K562 (cell line): Measurements from ENCODE around the gene ZGLP1. TPM values are rescaled to one million over a fixed set of nuclear protein-coding genes. Genes with fewer than 3 reads are reported as not detected.

Source experiments
- BCL6 ChIP-seq: fragments of 250-450 bp; sonication (Bioruptor Pico); IDR thresholded peaks from 2 replicates; pipeline ENCODE4 v1.4.0; 2020
- CBFA2T2 ChIP-seq: fragments of 450-650 bp; conservative IDR thresholded peaks from 2 replicates; pipeline ENCODE4 v1.6.1; 2017; ENCODE audit warnings: mild to moderate bottlenecking
- CBX5 ChIP-seq: IDR thresholded peaks from 2 replicates; pipeline ENCODE4 v1.6.1; 2014; ENCODE audit warnings: low read depth, borderline replicate concordance
- GABPB1 ChIP-seq: sonication (generic); formaldehyde crosslinking; IDR thresholded peaks from 2 replicates; pipeline ENCODE4 v1.8.0; 2022; ENCODE audit warnings: mild to moderate bottlenecking, missing genetic modification reagents
- GTF2F1 ChIP-seq: IDR thresholded peaks from 2 replicates; pipeline ENCODE4 v1.6.1; 2011; ENCODE audit warnings: low read depth, low read length, improper control_type of control experiment
- HDAC1 ChIP-seq, 2 experiments: fragments of 450-650 bp; IDR thresholded peaks; 2 replicates each; pipeline ENCODE4 v1.6.1; 2016 to 2017; ENCODE audit warnings: inconsistent platforms in 1 of 2, mild to moderate bottlenecking in 1 of 2, moderate library complexity in 1 of 2
- HDAC3 ChIP-seq: fragments of 450-650 bp; IDR thresholded peaks from 2 replicates; pipeline ENCODE4 v1.6.1; 2018; ENCODE audit warnings: borderline replicate concordance, mild to moderate bottlenecking, moderate library complexity; ENCODE audit not compliant: partially characterized antibody
- HOXB6 ChIP-seq: fragments of 250-450 bp; sonication (Bioruptor Pico); IDR thresholded peaks from 2 replicates; pipeline ENCODE4 v1.5.1; 2022; ENCODE audit warnings: mild to moderate bottlenecking, borderline replicate concordance
- KAT7 ChIP-seq: sonication (generic); formaldehyde crosslinking; IDR thresholded peaks from 2 replicates; pipeline ENCODE4 v1.8.0; 2022; ENCODE audit warnings: missing genetic modification reagents, mild to moderate bottlenecking, borderline replicate concordance
- MTA3 ChIP-seq: fragments of 450-650 bp; formaldehyde crosslinking; IDR thresholded peaks from 2 replicates; pipeline ENCODE4 v1.6.1; 2017; ENCODE audit warnings: mild to moderate bottlenecking, borderline replicate concordance
- RBM22 ChIP-seq: fragments of 200-400 bp; formaldehyde crosslinking; IDR thresholded peaks from 2 replicates; pipeline ENCODE4 v1.6.1; 2018; ENCODE audit warnings: low read length, low read depth; ENCODE audit not compliant: poor library complexity, severe bottlenecking
- XRCC5 ChIP-seq: fragments of 200-400 bp; formaldehyde crosslinking; IDR thresholded peaks from 2 replicates; pipeline ENCODE4 v1.6.1; 2017; ENCODE audit warnings: low read depth, mild to moderate bottlenecking, low read length
- ZNF212 ChIP-seq: fragments of 450-650 bp; formaldehyde crosslinking; IDR thresholded peaks from 2 replicates; pipeline ENCODE4 v1.4.0; 2020; ENCODE audit warnings: mild to moderate bottlenecking
- ZNF766 ChIP-seq: fragments of 200-800 bp; sonication (Bioruptor generic); conservative IDR thresholded peaks from 2 replicates; pipeline ENCODE4 v1.6.1; 2016; ENCODE audit warnings: missing genetic modification characterization, missing compliant biosample characterization
- polyA plus RNA-seq, 8 experiments: library from polyadenylated mRNA; depleted of rRNA in 4 of 8; stranded (reverse) in 5 of 8; unstranded in 3 of 8; fragments of >200 nt; fragmentation: Nextera tagmentation in 2 of 8; fragmentation: Illumina TruSeq in 1 of 8; extraction: Ambion mirVana in 2 of 8; extraction: Trizol in 1 of 8; gene quantifications; 2 replicates each; pipeline versions ENCODE4 v1.2.1 to v1.2.3, GENCODE V29; 2011 to 2014; ENCODE audit warnings: inconsistent platforms in 1 of 8, missing spikeins in 1 of 8
- total RNA-seq, 7 experiments: library from RNA; depleted of rRNA in 6 of 7; stranded (reverse); fragments of >200 nt in 6 of 7; fragmentation: Illumina TruSeq in 2 of 7; extraction: Trizol in 2 of 7; gene quantifications; 2 replicates each; pipeline versions ENCODE4 v1.2.1 to v1.2.3, GENCODE V29; 2011 to 2021; ENCODE audit warnings: low replicate concordance in 1 of 7
- TF ChIP-seq, protein P1 (sequence below): fragments of 150-350 bp; conservative IDR thresholded peaks from 2 replicates; pipeline ENCODE4 v1.6.1; 2014; ENCODE audit warnings: low read length
- TF ChIP-seq, protein P2 (sequence below): fragments of 450-650 bp; IDR thresholded peaks from 2 replicates; pipeline ENCODE4 v1.6.1; 2016; ENCODE audit warnings: mild to moderate bottlenecking
- TF ChIP-seq, protein P3 (sequence below): fragments of 250-450 bp; sonication (Bioruptor Pico); IDR thresholded peaks from 2 replicates; pipeline ENCODE4 v1.4.0; 2020; ENCODE audit warnings: mild to moderate bottlenecking, moderate library complexity, borderline replicate concordance

Gene ZGLP1
- total and polyA plus RNA-seq, 9 of the 15 experiments (the other 6 are each of a cell fraction or from before 2014, with no cell fraction given), result 0.24 to 4.5 (median 2.2) TPM

DNA sequence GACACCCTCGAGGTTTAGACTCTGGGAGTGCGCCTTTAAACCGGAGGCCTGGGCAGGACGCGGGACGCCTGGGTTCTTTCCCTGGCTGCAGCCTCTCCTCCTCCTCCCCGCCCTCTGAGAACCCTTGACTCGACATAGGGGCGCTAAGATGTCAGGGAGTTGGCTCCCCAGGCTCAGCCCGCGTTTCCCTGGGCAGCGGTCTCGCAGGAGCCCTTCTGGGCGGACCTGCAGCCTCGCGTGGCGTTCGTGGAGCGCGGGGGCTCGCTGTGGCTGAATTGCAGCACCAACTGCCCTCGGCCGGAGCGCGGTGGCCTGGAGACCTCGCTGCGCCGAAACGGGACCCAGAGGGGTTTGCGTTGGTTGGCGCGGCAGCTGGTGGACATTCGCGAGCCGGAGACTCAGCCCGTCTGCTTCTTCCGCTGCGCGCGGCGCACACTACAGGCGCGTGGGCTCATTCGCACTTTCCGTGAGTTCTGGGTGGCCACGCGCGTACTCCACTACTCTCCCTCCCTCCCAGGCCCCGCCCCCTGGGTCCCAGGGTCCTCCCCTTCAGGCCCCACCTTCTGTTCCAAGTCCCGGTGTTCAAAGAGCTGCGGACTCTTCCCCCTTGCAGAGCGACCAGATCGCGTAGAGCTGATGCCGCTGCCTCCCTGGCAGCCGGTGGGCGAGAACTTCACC is 18.6 kb downstream of the ZGLP1 start (continued):
- TF ChIP-seq GABPB1, result peak; percentile 54
- TF ChIP-seq GTF2F1, result no peak; the same call in 1 of the 2 replicates
- no peak for TF ChIP-seq CBX5
- TF ChIP-seq, protein P1, sequence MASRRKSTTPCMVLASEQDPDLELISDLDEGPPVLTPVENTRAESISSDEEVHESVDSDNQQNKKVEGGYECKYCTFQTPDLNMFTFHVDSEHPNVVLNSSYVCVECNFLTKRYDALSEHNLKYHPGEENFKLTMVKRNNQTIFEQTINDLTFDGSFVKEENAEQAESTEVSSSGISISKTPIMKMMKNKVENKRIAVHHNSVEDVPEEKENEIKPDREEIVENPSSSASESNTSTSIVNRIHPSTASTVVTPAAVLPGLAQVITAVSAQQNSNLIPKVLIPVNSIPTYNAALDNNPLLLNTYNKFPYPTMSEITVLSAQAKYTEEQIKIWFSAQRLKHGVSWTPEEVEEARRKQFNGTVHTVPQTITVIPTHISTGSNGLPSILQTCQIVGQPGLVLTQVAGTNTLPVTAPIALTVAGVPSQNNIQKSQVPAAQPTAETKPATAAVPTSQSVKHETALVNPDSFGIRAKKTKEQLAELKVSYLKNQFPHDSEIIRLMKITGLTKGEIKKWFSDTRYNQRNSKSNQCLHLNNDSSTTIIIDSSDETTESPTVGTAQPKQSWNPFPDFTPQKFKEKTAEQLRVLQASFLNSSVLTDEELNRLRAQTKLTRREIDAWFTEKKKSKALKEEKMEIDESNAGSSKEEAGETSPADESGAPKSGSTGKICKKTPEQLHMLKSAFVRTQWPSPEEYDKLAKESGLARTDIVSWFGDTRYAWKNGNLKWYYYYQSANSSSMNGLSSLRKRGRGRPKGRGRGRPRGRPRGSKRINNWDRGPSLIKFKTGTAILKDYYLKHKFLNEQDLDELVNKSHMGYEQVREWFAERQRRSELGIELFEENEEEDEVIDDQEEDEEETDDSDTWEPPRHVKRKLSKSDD, result no peak
- TF ChIP-seq ZNF766 (CRISPR knock-in tag), result no peak
- peak; percentile 85 for TF ChIP-seq KAT7 (CRISPR knock-in tag)
- no peak for TF ChIP-seq HDAC3
- TF ChIP-seq, protein P2, sequence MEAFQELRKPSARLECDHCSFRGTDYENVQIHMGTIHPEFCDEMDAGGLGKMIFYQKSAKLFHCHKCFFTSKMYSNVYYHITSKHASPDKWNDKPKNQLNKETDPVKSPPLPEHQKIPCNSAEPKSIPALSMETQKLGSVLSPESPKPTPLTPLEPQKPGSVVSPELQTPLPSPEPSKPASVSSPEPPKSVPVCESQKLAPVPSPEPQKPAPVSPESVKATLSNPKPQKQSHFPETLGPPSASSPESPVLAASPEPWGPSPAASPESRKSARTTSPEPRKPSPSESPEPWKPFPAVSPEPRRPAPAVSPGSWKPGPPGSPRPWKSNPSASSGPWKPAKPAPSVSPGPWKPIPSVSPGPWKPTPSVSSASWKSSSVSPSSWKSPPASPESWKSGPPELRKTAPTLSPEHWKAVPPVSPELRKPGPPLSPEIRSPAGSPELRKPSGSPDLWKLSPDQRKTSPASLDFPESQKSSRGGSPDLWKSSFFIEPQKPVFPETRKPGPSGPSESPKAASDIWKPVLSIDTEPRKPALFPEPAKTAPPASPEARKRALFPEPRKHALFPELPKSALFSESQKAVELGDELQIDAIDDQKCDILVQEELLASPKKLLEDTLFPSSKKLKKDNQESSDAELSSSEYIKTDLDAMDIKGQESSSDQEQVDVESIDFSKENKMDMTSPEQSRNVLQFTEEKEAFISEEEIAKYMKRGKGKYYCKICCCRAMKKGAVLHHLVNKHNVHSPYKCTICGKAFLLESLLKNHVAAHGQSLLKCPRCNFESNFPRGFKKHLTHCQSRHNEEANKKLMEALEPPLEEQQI, result no peak
- TF ChIP-seq HDAC1 (IDR thresholded peaks at IDR 0.05), result peak in 1 of 2 experiments; percentile 35; a peak in 1 of 4 replicates
- TF ChIP-seq BCL6 (CRISPR knock-in tag), result no peak
- TF ChIP-seq ZNF212 (CRISPR knock-in tag), result no peak
- TF ChIP-seq XRCC5, result no peak
- TF ChIP-seq RBM22, result no peak
- TF ChIP-seq MTA3, result no peak
- TF ChIP-seq, protein P3, sequence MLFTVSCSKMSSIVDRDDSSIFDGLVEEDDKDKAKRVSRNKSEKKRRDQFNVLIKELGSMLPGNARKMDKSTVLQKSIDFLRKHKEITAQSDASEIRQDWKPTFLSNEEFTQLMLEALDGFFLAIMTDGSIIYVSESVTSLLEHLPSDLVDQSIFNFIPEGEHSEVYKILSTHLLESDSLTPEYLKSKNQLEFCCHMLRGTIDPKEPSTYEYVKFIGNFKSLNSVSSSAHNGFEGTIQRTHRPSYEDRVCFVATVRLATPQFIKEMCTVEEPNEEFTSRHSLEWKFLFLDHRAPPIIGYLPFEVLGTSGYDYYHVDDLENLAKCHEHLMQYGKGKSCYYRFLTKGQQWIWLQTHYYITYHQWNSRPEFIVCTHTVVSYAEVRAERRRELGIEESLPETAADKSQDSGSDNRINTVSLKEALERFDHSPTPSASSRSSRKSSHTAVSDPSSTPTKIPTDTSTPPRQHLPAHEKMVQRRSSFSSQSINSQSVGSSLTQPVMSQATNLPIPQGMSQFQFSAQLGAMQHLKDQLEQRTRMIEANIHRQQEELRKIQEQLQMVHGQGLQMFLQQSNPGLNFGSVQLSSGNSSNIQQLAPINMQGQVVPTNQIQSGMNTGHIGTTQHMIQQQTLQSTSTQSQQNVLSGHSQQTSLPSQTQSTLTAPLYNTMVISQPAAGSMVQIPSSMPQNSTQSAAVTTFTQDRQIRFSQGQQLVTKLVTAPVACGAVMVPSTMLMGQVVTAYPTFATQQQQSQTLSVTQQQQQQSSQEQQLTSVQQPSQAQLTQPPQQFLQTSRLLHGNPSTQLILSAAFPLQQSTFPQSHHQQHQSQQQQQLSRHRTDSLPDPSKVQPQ (CRISPR knock-in tag), result no peak
- TF ChIP-seq HOXB6 (CRISPR knock-in tag), result no peak
- TF ChIP-seq CBFA2T2, result no peak
